IMR-90 (cell line): Measurements from ENCODE around the gene SLC2A13. TPM values are rescaled to one million over a fixed set of nuclear protein-coding genes. Genes with fewer than 3 reads are reported as not detected.

Source experiments
- ATAC-seq: fragments of 200-7000 bp; cut with Tn5 transposase; 2 replicates; pipeline ENCODE4 v1.9.1; 2020; ENCODE audit warnings: low read depth, mild to moderate bottlenecking, moderate library complexity
- BruUV-seq: library from RNA; stranded (reverse); fragments of 400-500 nt; replicated peaks from 2 replicates; lab custom pipeline; 2021; lab: Mats Ljungman, UMichigan
- CTCF ChIA-PET: fragments of 300-600 bp; formaldehyde crosslinking; extraction: SDS; loops from one replicate; lab custom pipeline; 2021; ENCODE audit warnings: antibody characterized with exemption; lab: Yijun Ruan, JAX
- POLR2A ChIA-PET: fragments of 300-600 bp; sonication (Branson Sonifier 250); formaldehyde crosslinking; loops from one replicate; lab custom pipeline; 2022; ENCODE audit warnings: antibody characterized with exemption; ENCODE audit not compliant: unreplicated experiment; lab: Charles Lee
- DNase-seq: peaks from one replicate; pipeline ENCODE4 v3.0.0; 2013
- H2AFZ ChIP-seq: replicated peaks from 2 replicates; pipeline ENCODE3; 2013; ENCODE audit warnings: low read length, mild to moderate bottlenecking; ENCODE audit not compliant: poor library complexity
- H2AK5ac ChIP-seq: 2 replicates; pipeline ENCODE4 v1.6.1; 2013; ENCODE audit warnings: low read depth, low read length, inconsistent platforms
- H2AK9ac ChIP-seq: replicated peaks from 2 replicates; pipeline ENCODE3; 2013; ENCODE audit warnings: mild to moderate bottlenecking, low read depth, low read length, moderate library complexity; ENCODE audit not compliant: poor library complexity
- H2BK120ac ChIP-seq: 2 replicates; pipeline ENCODE4 v1.6.1; 2013; ENCODE audit warnings: low read depth, low read length, inconsistent platforms
- H2BK15ac ChIP-seq: 3 replicates; pipeline ENCODE4 v1.6.1; 2013; ENCODE audit warnings: low read depth, low read length, inconsistent platforms
- H2BK20ac ChIP-seq: 2 replicates; pipeline ENCODE4 v1.6.1; 2013; ENCODE audit warnings: low read depth, mild to moderate bottlenecking, inconsistent platforms, low read length, moderate library complexity
- H2BK5ac ChIP-seq: 2 replicates; pipeline ENCODE4 v1.6.1; 2013; ENCODE audit warnings: mild to moderate bottlenecking, low read depth, low read length, inconsistent platforms; ENCODE audit not compliant: poor library complexity, severe bottlenecking
- H3K14ac ChIP-seq: replicated peaks from 2 replicates; pipeline ENCODE4 v1.6.1; 2013; ENCODE audit warnings: low read depth, low read length, inconsistent platforms
- H3K18ac ChIP-seq: 2 replicates; pipeline ENCODE4 v1.6.1; 2013; ENCODE audit warnings: low read depth, low read length, control low read depth
- H3K23ac ChIP-seq: 2 replicates; pipeline ENCODE4 v1.6.1; 2013; ENCODE audit warnings: low read depth, low read length, inconsistent platforms
- H3K27ac ChIP-seq: 2 replicates; pipeline ENCODE4 v1.5.1; 2013; ENCODE audit warnings: mild to moderate bottlenecking, control low read depth, low read length; ENCODE audit not compliant: insufficient read depth
- H3K27me3 ChIP-seq: 2 replicates; pipeline ENCODE4 v1.6.1; 2013; ENCODE audit warnings: low read length; ENCODE audit not compliant: control insufficient read depth, insufficient read depth
- H3K36me3 ChIP-seq: 2 replicates; pipeline ENCODE4 v1.6.1; 2013; ENCODE audit warnings: low read length, mixed read lengths; ENCODE audit not compliant: control insufficient read depth, insufficient read depth
- H3K4ac ChIP-seq: 2 replicates; pipeline ENCODE4 v1.6.1; 2013; ENCODE audit warnings: low read depth, low read length, inconsistent platforms
- H3K4me1 ChIP-seq: 2 replicates; pipeline ENCODE4 v1.6.1; 2013; ENCODE audit warnings: low read length, mixed read lengths; ENCODE audit not compliant: control insufficient read depth, insufficient read depth
- H3K4me2 ChIP-seq: 2 replicates; pipeline ENCODE4 v1.6.1; 2013; ENCODE audit warnings: low read depth, mild to moderate bottlenecking, control low read depth, low read length, moderate library complexity
- H3K4me3 ChIP-seq: 2 replicates; pipeline ENCODE4 v1.5.1; 2013; ENCODE audit warnings: low read depth, mild to moderate bottlenecking, control low read depth, low read length, moderate library complexity; ENCODE audit not compliant: insufficient read depth
- H3K56ac ChIP-seq: 2 replicates; pipeline ENCODE4 v1.6.1; 2013; ENCODE audit warnings: low read length, inconsistent platforms; ENCODE audit not compliant: insufficient read depth; ENCODE audit errors: extremely low read depth
- H3K79me1 ChIP-seq, 2 experiments: 2 replicates each; pipeline ENCODE4 v1.6.1; 2013; ENCODE audit warnings: low read length in 2 of 2, inconsistent platforms in 1 of 2, low read depth in 1 of 2
- H3K9ac ChIP-seq: 2 replicates; pipeline ENCODE4 v1.6.1; 2013; ENCODE audit warnings: low read depth, low read length, control low read depth
- H3K9me1 ChIP-seq: 2 replicates; pipeline ENCODE4 v1.6.1; 2013; ENCODE audit warnings: low read length, inconsistent platforms; ENCODE audit not compliant: insufficient read depth
- H3K9me3 ChIP-seq: 2 replicates; pipeline ENCODE4 v1.6.1; 2013; ENCODE audit warnings: low read length; ENCODE audit not compliant: control insufficient read depth, insufficient read depth
- H4K20me1 ChIP-seq: 2 replicates; pipeline ENCODE4 v1.6.1; 2013; ENCODE audit warnings: low read length, inconsistent platforms; ENCODE audit not compliant: insufficient read depth
- H4K5ac ChIP-seq: 2 replicates; pipeline ENCODE4 v1.6.1; 2013; ENCODE audit warnings: mild to moderate bottlenecking, low read depth, low read length, control low read depth
- H4K8ac ChIP-seq, 2 experiments: 2 replicates each; pipeline ENCODE4 v1.6.1; 2013; ENCODE audit warnings: low read depth in 2 of 2, low read length in 2 of 2, control low read depth in 1 of 2, inconsistent platforms in 1 of 2
- H4K91ac ChIP-seq: 2 replicates; pipeline ENCODE4 v1.6.1; 2013; ENCODE audit warnings: low read depth, low read length, inconsistent platforms; ENCODE audit not compliant: insufficient read depth
- MAZ ChIP-seq: IDR thresholded peaks from 2 replicates; pipeline ENCODE4 v1.6.1; 2012; ENCODE audit warnings: low read depth, mild to moderate bottlenecking, low read length, improper control_type of control experiment, moderate library complexity, borderline replicate concordance
- MXI1 ChIP-seq: IDR thresholded peaks from 2 replicates; pipeline ENCODE4 v1.6.1; 2012; ENCODE audit warnings: low read depth, mild to moderate bottlenecking, low read length, moderate library complexity, borderline replicate concordance
- RAD21 ChIP-seq: IDR thresholded peaks from 2 replicates; pipeline ENCODE4 v1.6.1; 2012; ENCODE audit warnings: low read length, improper control_type of control experiment
- WGBS, 2 experiments: methylation state at CpG; one replicate each; pipeline versions ENCODE4 v1.1.5 to v1.1.7; 2013; ENCODE audit warnings: missing lambda C conversion rate in 2 of 2; ENCODE audit not compliant: insufficient read length in 1 of 2; ENCODE audit errors: extremely low coverage in 2 of 2; 5-methylcytosine and 5-hydroxymethylcytosine counted together
- dilution Hi-C: fragments of 300-500 bp; cut with HindIII; formaldehyde crosslinking; loops from one replicate; pipeline ENCODE4 v1.14.3; 2018; ENCODE audit warnings: low sequenced_read_pairs; ENCODE audit not compliant: unreplicated experiment
- in situ Hi-C: fragments of 300-500 bp; cut with MboI; formaldehyde crosslinking; loops from 3 replicates; pipeline ENCODE4 v1.14.3; 2019; ENCODE audit warnings: low sequenced_read_pairs, inconsistent platforms, mixed read lengths
- intact Hi-C: fragments of 100-400 bp; cut with micrococcal nuclease; formaldehyde crosslinking; loops from 2 replicates; pipeline ENCODE4 v1.10.0; 2022
- polyA plus RNA-seq, 3 experiments: library from polyadenylated mRNA; depleted of rRNA; stranded (reverse); fragments of >200 nt; gene quantifications; 2 replicates each; pipeline ENCODE4 v1.2.3, GENCODE V29; 2012; ENCODE audit warnings: low replicate concordance in 1 of 3
- total RNA-seq: library from RNA; depleted of rRNA; stranded (reverse); fragments of >200 nt; gene quantifications from 2 replicates; pipeline ENCODE4 v1.2.3, GENCODE V29; 2012
- TF ChIP-seq, protein P1 (sequence below): fragments of 150-350 bp; IDR thresholded peaks from 2 replicates; pipeline ENCODE4 v1.6.1; 2017; ENCODE audit warnings: mild to moderate bottlenecking, antibody characterized with exemption, low read length, low read depth

The SLC2A13 gene
- total and polyA plus RNA-seq, 2 of the 4 experiments (the other 2 are of a cell fraction), result 1.5 to 3.9 TPM

GRCh38 chr12:39824505-39825212, 281.2 kb downstream of the SLC2A13 start:
- Histone ChIP-seq H2BK5ac (no peak overlapping the region), H2AFZ (no peak overlapping the region), H2BK15ac (no peak overlapping the region), H3K27ac (no peak overlapping the region), H4K91ac (no peak overlapping the region), H3K4me3 (no peak overlapping the region), H2AK5ac (no peak overlapping the region), H3K23ac (no peak overlapping the region), H3K9me1 (no peaks in the 10 kb centered on the region), H2AK9ac (no peak overlapping the region), H3K14ac (no peak overlapping the region), H3K4me1 (no peaks in the 10 kb centered on the region), H3K56ac (no peak overlapping the region), H3K9me3 (no peaks in the 10 kb centered on the region), H3K18ac (no peak overlapping the region), H4K8ac (no peak overlapping the region), H3K27me3 (no peaks in the 10 kb centered on the region), H3K9ac (no peak overlapping the region), H2BK120ac (no peak overlapping the region), H4K20me1 (no peaks in the 10 kb centered on the region), H2BK20ac (no peak overlapping the region), H3K4me2 (no peak overlapping the region), H3K36me3 (no peaks in the 10 kb centered on the region), H4K5ac (no peak overlapping the region), H3K4ac (no peak overlapping the region), H3K79me1 (no peaks in the 10 kb centered on the region)
- ATAC-seq, result peak; percentile 53
- BruUV-seq, result no TSS peak
- WGBS, 2 experiments, result no CpG with 5 or more reads among the region's 3 CpGs
- in situ Hi-C loops, result no loop called here
- TF ChIP-seq RAD21, result no peak
- TF ChIP-seq, protein P1, sequence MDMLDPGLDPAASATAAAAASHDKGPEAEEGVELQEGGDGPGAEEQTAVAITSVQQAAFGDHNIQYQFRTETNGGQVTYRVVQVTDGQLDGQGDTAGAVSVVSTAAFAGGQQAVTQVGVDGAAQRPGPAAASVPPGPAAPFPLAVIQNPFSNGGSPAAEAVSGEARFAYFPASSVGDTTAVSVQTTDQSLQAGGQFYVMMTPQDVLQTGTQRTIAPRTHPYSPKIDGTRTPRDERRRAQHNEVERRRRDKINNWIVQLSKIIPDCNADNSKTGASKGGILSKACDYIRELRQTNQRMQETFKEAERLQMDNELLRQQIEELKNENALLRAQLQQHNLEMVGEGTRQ, result no peak
- TF ChIP-seq MXI1, result no peak
- no peak for TF ChIP-seq MAZ
- intact Hi-C loops, result no loop called here
- ChIA-PET POLR2A (no interaction called here), CTCF (no interaction called here)
- dilution Hi-C loops, result no loop called here
- peak; percentile 4 for DNase-seq
